GM12878 (cell line): ENCODE measurements around the gene BMAL1. TPM values are rescaled to one million over a fixed set of nuclear protein-coding genes. Genes with fewer than 3 reads are reported as not detected.
A peak's percentile ranks its signal among the peaks of the same experiment; 100 is the strongest.

ENCODE experiments used
- ATAC-seq: fragments of 200-7000 bp; cut with Tn5 transposase; 3 replicates; pipeline ENCODE4 v1.9.1; 2020; ENCODE audit warnings: mild to moderate bottlenecking, moderate library complexity
- BruUV-seq: library from RNA; stranded (reverse); fragments of 400-500 nt; replicated peaks from 2 replicates; lab custom pipeline; 2021; lab: Mats Ljungman, UMichigan
- CTCF ChIA-PET: fragments of 300-600 bp; sonication (Branson Sonifier 250); formaldehyde crosslinking; extraction: SDS; loops from one replicate; lab custom pipeline; 2021; ENCODE audit warnings: inconsistent platforms; lab: Yijun Ruan, JAX
- POLR2A ChIA-PET: fragments of 350-600 bp; formaldehyde crosslinking; extraction: SDS; loops from one replicate; lab custom pipeline; 2021; ENCODE audit warnings: inconsistent platforms; lab: Charles Lee
- RAD21 ChIA-PET: fragments of 300-600 bp; sonication (Branson Sonifier 250); formaldehyde crosslinking; loops from one replicate; lab custom pipeline; 2023; ENCODE audit warnings: antibody characterized with exemption; ENCODE audit not compliant: unreplicated experiment; lab: Charles Lee
- SMC1A ChIA-PET: fragments of 300-600 bp; sonication (Branson Sonifier 250); formaldehyde crosslinking; loops from one replicate; lab custom pipeline; 2023; ENCODE audit not compliant: unreplicated experiment, uncharacterized antibody; lab: Charles Lee
- DNase-seq: peaks from one replicate; pipeline ENCODE4 v3.0.0-alpha.2; 2011; ENCODE audit warnings: low read depth, low spot score
- FAIRE-seq: peaks from 3 replicates; lab custom pipeline; 2011; peaks lifted over from hg19 to GRCh38; lab: Jason Lieb, UNC
- H2AFZ ChIP-seq: 2 replicates; pipeline ENCODE4 v1.6.0; 2011; ENCODE audit warnings: low read depth, low read length, control low read depth; ENCODE audit not compliant: control insufficient read depth
- H3K27ac ChIP-seq: 2 replicates; pipeline ENCODE4 v1.5.1; 2011; ENCODE audit warnings: control low read depth; ENCODE audit not compliant: control insufficient read depth, insufficient read depth
- H3K27me3 ChIP-seq, 2 experiments: replicated peaks in 1 of 2; 2 replicates each; pipeline versions ENCODE4 v1.6.0 to v1.6.1; 2011; ENCODE audit warnings: low read length in 1 of 2; ENCODE audit not compliant: control insufficient read depth in 2 of 2, insufficient read depth in 2 of 2
- H3K36me3 ChIP-seq, 2 experiments: 2 replicates each; pipeline ENCODE4 v1.5.1; 2011; ENCODE audit warnings: low read length in 1 of 2; ENCODE audit not compliant: control insufficient read depth in 2 of 2, insufficient read depth in 2 of 2
- H3K4me1 ChIP-seq: 2 replicates; pipeline ENCODE4 v1.6.1; 2011; ENCODE audit warnings: mild to moderate bottlenecking, low read length, moderate library complexity, mixed read lengths; ENCODE audit not compliant: control insufficient read depth, insufficient read depth
- H3K4me2 ChIP-seq: 2 replicates; pipeline ENCODE4 v1.6.0; 2011; ENCODE audit warnings: control low read depth; ENCODE audit not compliant: control insufficient read depth, insufficient read depth
- H3K4me3 ChIP-seq: fragments of 200-600 bp; sonication (generic); 2 replicates; pipeline ENCODE4 v1.5.1; 2016
- H3K79me2 ChIP-seq: 2 replicates; pipeline ENCODE4 v1.6.0; 2011; ENCODE audit warnings: low read length; ENCODE audit not compliant: control insufficient read depth, insufficient read depth
- H3K9ac ChIP-seq: 2 replicates; pipeline ENCODE4 v1.8.0; 2011; ENCODE audit warnings: low read length, control low read depth, mixed read lengths; ENCODE audit not compliant: control insufficient read depth, insufficient read depth
- H3K9me3 ChIP-seq: replicated peaks from 3 replicates; pipeline ENCODE4 v1.5.1; 2011; ENCODE audit warnings: mild to moderate bottlenecking, low read length; ENCODE audit not compliant: control insufficient read depth, insufficient read depth
- H4K20me1 ChIP-seq: 2 replicates; pipeline ENCODE4 v1.6.0; 2011; ENCODE audit not compliant: control insufficient read depth, insufficient read depth
- GATAD2B ChIP-seq: fragments of 450-650 bp; conservative IDR thresholded peaks from 2 replicates; pipeline ENCODE4 v1.6.1; 2017; ENCODE audit warnings: low read depth, mild to moderate bottlenecking, moderate library complexity
- PBX3 ChIP-seq: IDR thresholded peaks from 2 replicates; pipeline ENCODE4 v1.6.1; 2011; ENCODE audit warnings: mild to moderate bottlenecking, low read depth, low read length, moderate library complexity; ENCODE audit not compliant: insufficient replicate concordance
- SMAD5 ChIP-seq: IDR thresholded peaks from 2 replicates; pipeline ENCODE4 v1.6.1; 2016; ENCODE audit warnings: antibody characterized with exemption, low read depth
- TCF7 ChIP-seq: IDR thresholded peaks from 2 replicates; pipeline ENCODE4 v1.6.1; 2014; ENCODE audit warnings: antibody characterized with exemption, borderline replicate concordance
- WGBS: methylation state at CpG from one replicate; pipeline ENCODE4 v1.1.6; 2016; ENCODE audit warnings: low lambda C conversion rate; ENCODE audit not compliant: insufficient replicate concordance, insufficient coverage; ENCODE audit errors: missing lambda C conversion rate; 5-methylcytosine and 5-hydroxymethylcytosine counted together
- in situ Hi-C: fragments of 300-500 bp; cut with MboI; formaldehyde crosslinking; loops from 9 replicates; pipeline ENCODE4 v1.14.3; 2018; ENCODE audit warnings: mixed read lengths
- intact Hi-C: fragments of 100-400 bp; cut with micrococcal nuclease; formaldehyde crosslinking; loops from one replicate; pipeline ENCODE4 v1.14.2; 2022; ENCODE audit not compliant: unreplicated experiment
- polyA plus RNA-seq, 11 experiments: library from polyadenylated mRNA; depleted of rRNA in 4 of 11; unstranded in 6 of 11; stranded (reverse) in 5 of 11; fragments of >200 nt; fragmentation: Nextera tagmentation in 4 of 11; fragmentation: Illumina TruSeq in 1 of 11; extraction: Ambion mirVana in 4 of 11; extraction: Trizol in 1 of 11; gene quantifications; 1 replicate in 1 of 11; 2 replicates in 10 of 11; pipeline versions ENCODE4 v1.2.1 to v1.2.3, GENCODE V29; 2011 to 2016; ENCODE audit warnings: inconsistent platforms in 2 of 11, missing spikeins in 2 of 11, low read depth in 1 of 11
- total RNA-seq, 4 experiments: library from RNA; depleted of rRNA in 3 of 4; stranded (reverse); fragments of >200 nt in 3 of 4; fragmentation: Illumina TruSeq in 1 of 4; extraction: Trizol in 1 of 4; gene quantifications; 2 replicates each; pipeline versions ENCODE4 v1.2.1 to v1.2.3, GENCODE V29; 2013 to 2021

Gene BMAL1
- total and polyA plus RNA-seq, 10 of the 15 experiments (the other 5 are each of a cell fraction or from before 2014, with no cell fraction given) = 3.5 to 40.6 (median 13.6) TPM

GRCh38 chr11:13317293-13318080 lies 39.9 kb downstream of the BMAL1 start:
- in situ Hi-C loops = no loop called here
- TF ChIP-seq SMAD5 (no peak), GATAD2B (no peak), TCF7 (no peak), PBX3 (no peak)
- Histone ChIP-seq H3K4me2 (no peak overlapping the region), H3K4me1 (peaks cover 24% of the 10 kb centered on the region), H3K27me3 (no peaks in the 10 kb centered on the region), H3K79me2 (peaks cover 44% of the 10 kb centered on the region), H3K9me3 (no peaks in the 10 kb centered on the region), H4K20me1 (no peaks in the 10 kb centered on the region), H3K9ac (no peak overlapping the region), H3K27ac (no peak overlapping the region), H3K36me3 (peaks cover 1 to 2% of the 10 kb centered on the region in 2 experiments; a peak in 2 of 4 replicates), H2AFZ (no peak overlapping the region), H3K4me3 (no peak overlapping the region)
- FAIRE-seq (no peak), DNase-seq (no peak), ATAC-seq (no peak)
- ChIA-PET POLR2A (interaction anchor here (0.9 to 4.1 kb wide), 8 partner anchors 15 to 41 kb away, joined by 3 to 28 read pairs (median 6); no protein-coding TSS in a partner anchor), CTCF (interaction anchor here (1.3 to 11.7 kb wide), 4 partner anchors 18 to 26 kb away, joined by 5 to 149 read pairs (median 6); no protein-coding TSS in a partner anchor), RAD21 (interaction anchor here (0.5 to 8.7 kb wide), 10 partner anchors 10 to 135 kb away, joined by 3 to 103 read pairs (median 5); no protein-coding TSS in a partner anchor), SMC1A (interaction anchor here (0.7 to 12.9 kb wide), 11 partner anchors 15 to 147 kb away, joined by 3 to 226 read pairs (median 5); no protein-coding TSS in a partner anchor)
- intact Hi-C loops = loop anchor here (2.0 kb wide), 1 partner anchor 39 kb away; no protein-coding TSS in a partner anchor
- WGBS = 97% methylated on average over 4 of the region's 4 CpGs
- BruUV-seq = TSS peak; percentile 2
